ENCODE data around the gene SANBR. TPM values are rescaled to one million over a fixed set of nuclear protein-coding genes. Genes with fewer than 3 reads are reported as not detected.

SANBR gene
- total and polyA plus RNA-seq, 2 donors (not counting 3 experiments of a cell fraction or from before 2014, with no cell fraction given), result 5.7 to 22.9 TPM

GRCh38 chr2:61044636-61045035, 21.0 kb upstream of the SANBR start:
- Histone ChIP-seq H3K9me1 (replicated peaks; ENCODE audit: control insufficient read depth, extremely low read depth, insufficient read depth, low read length) (no peaks in the 10 kb centered on the region), H3K27ac (ENCODE audit: insufficient read depth, low read depth, low read length) (no peak overlapping the region), H3K36me3 (ENCODE audit: control insufficient read depth in 2 of 2, extremely low read depth in 1 of 2, insufficient read depth in 2 of 2, low read length in 2 of 2) (peaks cover 0 to 3% of the 10 kb centered on the region in 2 experiments), H3K9me3 (replicated peaks; ENCODE audit: control insufficient read depth, insufficient read depth, low read length) (no peaks in the 10 kb centered on the region), H3K4me2 (ENCODE audit: insufficient read depth, low read length) (no peak overlapping the region), H4K20me1 (replicated peaks; ENCODE audit: control insufficient read depth, extremely low read depth, insufficient read depth, low read length) (no peaks in the 10 kb centered on the region), H3K27me3 (ENCODE audit: control insufficient read depth in 2 of 2, insufficient read depth in 2 of 2, low read length in 2 of 2) (no peaks in the 10 kb centered on the region), H3K79me2 (ENCODE audit: control insufficient read depth, insufficient read depth, low read length) (peaks cover 2% of the 10 kb centered on the region), H3K4me3 (replicated peaks in 1 of 3; ENCODE audit: insufficient read depth in 1 of 3, low read depth in 1 of 3, low read length in 3 of 3) (no peak overlapping the region), H3K4me1 (ENCODE audit: control insufficient read depth, extremely low read depth, insufficient read depth, low read length) (no peaks in the 10 kb centered on the region), H2AFZ (ENCODE audit: low read depth, low read length) (no peak overlapping the region), H3K9ac (replicated peaks; ENCODE audit: extremely low read depth, insufficient read depth, low read length) (no peak overlapping the region)
- dilution Hi-C loops (cut with MboI; ENCODE audit: extremely low pct_ligation_motif_present, low sequenced_read_pairs) (no loop called here), intact Hi-C loops (cut with micrococcal nuclease) (no loop called here)
- POLR2A ChIA-PET, result no interaction called here
- TF ChIP-seq POLR2AphosphoS5 (IDR thresholded peaks at IDR 0.05; ENCODE audit: insufficient read depth, low read depth, low read length) (no peak), EZH2 (IDR thresholded peaks at IDR 0.05; ENCODE audit: borderline replicate concordance, low read depth, low read length, severe bottlenecking) (no peak), GATA2 (IDR thresholded peaks at IDR 0.05; ENCODE audit: insufficient read depth, insufficient read length, low read depth, low read length) (no peak), FOS (IDR thresholded peaks at IDR 0.05; ENCODE audit: borderline replicate concordance, insufficient read depth, low read length) (no peak), POLR2A (IDR thresholded peaks at IDR 0.05; ENCODE audit: low read depth, low read length) (no peak), MAX (IDR thresholded peaks at IDR 0.05; ENCODE audit: insufficient read depth, insufficient read length) (no peak), CTCF (IDR thresholded peaks at IDR 0.05; ENCODE audit: extremely low read depth in 1 of 2, insufficient read depth in 1 of 2, low read depth in 1 of 2, low read length in 2 of 2) (no peak), MYC (IDR thresholded peaks at IDR 0.05; ENCODE audit: low read depth, low read length) (no peak), JUN (IDR thresholded peaks at IDR 0.05; ENCODE audit: borderline replicate concordance, insufficient read depth, insufficient read length, low read depth) (no peak)
- CTCF ChIA-PET, result no interaction called here
- no TSS peak for BruUV-seq (replicated peaks)
- FAIRE-seq, result no peak
- no peak for DNase-seq (ENCODE audit: low read depth, low spot score)

Data from endothelial cell of umbilical vein (primary cell).